Mesenchymal stem cell (in vitro differentiated cells and primary cell): ENCODE measurements around the gene AHNAK.

Source experiments
- DNase-seq: peaks from one replicate; pipeline ENCODE4 v3.0.0-alpha.2; 2013
- H2AFZ ChIP-seq: one replicate; pipeline ENCODE4 v1.6.1; 2013; ENCODE audit warnings: low read depth, mild to moderate bottlenecking, control low read depth, inconsistent platforms, low read length, moderate library complexity
- H2AK5ac ChIP-seq: 2 replicates; pipeline ENCODE4 v1.6.1; 2013; ENCODE audit warnings: low read length, moderate library complexity, mild to moderate bottlenecking, inconsistent platforms; ENCODE audit not compliant: severe bottlenecking
- H2BK120ac ChIP-seq: one replicate; pipeline ENCODE4 v1.6.1; 2013; ENCODE audit warnings: low read depth, mild to moderate bottlenecking, inconsistent platforms, low read length, moderate library complexity
- H2BK12ac ChIP-seq, 2 experiments: one replicate each; pipeline ENCODE4 v1.6.1; 2013; ENCODE audit warnings: inconsistent platforms in 2 of 2, low read length in 2 of 2, mild to moderate bottlenecking in 2 of 2, moderate library complexity in 2 of 2, control low read depth in 1 of 2
- H2BK15ac ChIP-seq: one replicate; pipeline ENCODE4 v1.6.1; 2013; ENCODE audit warnings: mild to moderate bottlenecking, low read depth, inconsistent platforms; ENCODE audit not compliant: poor library complexity, severe bottlenecking
- H2BK5ac ChIP-seq: 2 replicates; pipeline ENCODE4 v1.6.1; 2013; ENCODE audit warnings: low read depth, mild to moderate bottlenecking, low read length, control low read depth, inconsistent platforms; ENCODE audit not compliant: poor library complexity, severe bottlenecking
- H3K14ac ChIP-seq, 2 experiments: one replicate each; pipeline ENCODE4 v1.6.1; 2013; ENCODE audit warnings: inconsistent platforms in 2 of 2, low read length in 2 of 2, control low read depth in 1 of 2, mild to moderate bottlenecking in 1 of 2, moderate library complexity in 1 of 2
- H3K18ac ChIP-seq, 2 experiments: one replicate each; pipeline ENCODE4 v1.6.1; 2013; ENCODE audit warnings: inconsistent platforms in 2 of 2, low read length in 2 of 2, control low read depth in 1 of 2, low read depth in 1 of 2, mild to moderate bottlenecking in 1 of 2
- H3K23ac ChIP-seq, 2 experiments: one replicate each; pipeline ENCODE4 v1.6.1; 2013; ENCODE audit warnings: inconsistent platforms in 2 of 2, low read length in 2 of 2, mild to moderate bottlenecking in 2 of 2, moderate library complexity in 2 of 2, control low read depth in 1 of 2
- H3K27ac ChIP-seq: 2 replicates; pipeline ENCODE4 v1.5.1; 2013; ENCODE audit warnings: mild to moderate bottlenecking, moderate library complexity, low read length, control low read depth, inconsistent platforms; ENCODE audit not compliant: poor library complexity, severe bottlenecking
- H3K27me3 ChIP-seq, 2 experiments: 2 replicates each; pipeline versions ENCODE4 v1.6.1 to v1.7.0; 2013; ENCODE audit warnings: low read length in 2 of 2, mild to moderate bottlenecking in 2 of 2, moderate library complexity in 2 of 2, control low read depth in 1 of 2, inconsistent platforms in 1 of 2; ENCODE audit not compliant: control insufficient read depth in 1 of 2, insufficient read depth in 1 of 2
- H3K36me3 ChIP-seq, 2 experiments: 2 replicates each; pipeline versions ENCODE4 v1.6.1 to v1.7.0; 2013; ENCODE audit warnings: low read length in 2 of 2, control low read depth in 1 of 2, inconsistent platforms in 1 of 2, low read depth in 1 of 2, mild to moderate bottlenecking in 1 of 2; ENCODE audit not compliant: insufficient read depth in 2 of 2, control insufficient read depth in 1 of 2
- H3K4ac ChIP-seq, 2 experiments: one replicate each; pipeline ENCODE4 v1.6.1; 2013; ENCODE audit warnings: inconsistent platforms in 2 of 2, low read length in 2 of 2, mild to moderate bottlenecking in 2 of 2, moderate library complexity in 2 of 2, control low read depth in 1 of 2, low read depth in 1 of 2
- H3K4me1 ChIP-seq: 2 replicates; pipeline ENCODE4 v1.6.1; 2013; ENCODE audit warnings: low read depth, low read length, control low read depth; ENCODE audit not compliant: control insufficient read depth, insufficient read depth
- H3K4me2 ChIP-seq: 2 replicates; pipeline ENCODE4 v1.6.1; 2013; ENCODE audit warnings: low read length, mild to moderate bottlenecking, inconsistent platforms; ENCODE audit not compliant: poor library complexity, severe bottlenecking
- H3K4me3 ChIP-seq, 2 experiments: 2 replicates each; pipeline versions ENCODE4 v1.5.1 to v1.7.0; 2013; ENCODE audit warnings: low read length in 2 of 2, mild to moderate bottlenecking in 2 of 2, control low read depth in 1 of 2, low read depth in 1 of 2; ENCODE audit not compliant: insufficient read depth in 1 of 2
- H3K79me1 ChIP-seq: replicated peaks from 2 replicates; pipeline ENCODE4 v1.6.1; 2013; ENCODE audit warnings: mild to moderate bottlenecking, control low read depth, low read length, inconsistent platforms; ENCODE audit not compliant: poor library complexity, severe bottlenecking
- H3K9ac ChIP-seq: 2 replicates; pipeline ENCODE4 v1.7.0; 2013; ENCODE audit warnings: mild to moderate bottlenecking, low read length, moderate library complexity
- H3K9me3 ChIP-seq: 2 replicates; pipeline ENCODE4 v1.7.0; 2013; ENCODE audit warnings: mild to moderate bottlenecking, low read length; ENCODE audit not compliant: control insufficient read depth
- H4K8ac ChIP-seq: one replicate; pipeline ENCODE4 v1.6.1; 2013; ENCODE audit warnings: inconsistent platforms, mild to moderate bottlenecking, low read length, moderate library complexity
- H4K91ac ChIP-seq: one replicate; pipeline ENCODE4 v1.6.1; 2013; ENCODE audit warnings: mild to moderate bottlenecking, low read length, inconsistent platforms
- WGBS: methylation state at CpG from one replicate; pipeline ENCODE4 v1.1.7; 2013; ENCODE audit warnings: mixed read lengths; 5-methylcytosine and 5-hydroxymethylcytosine counted together

AHNAK gene

DNA sequence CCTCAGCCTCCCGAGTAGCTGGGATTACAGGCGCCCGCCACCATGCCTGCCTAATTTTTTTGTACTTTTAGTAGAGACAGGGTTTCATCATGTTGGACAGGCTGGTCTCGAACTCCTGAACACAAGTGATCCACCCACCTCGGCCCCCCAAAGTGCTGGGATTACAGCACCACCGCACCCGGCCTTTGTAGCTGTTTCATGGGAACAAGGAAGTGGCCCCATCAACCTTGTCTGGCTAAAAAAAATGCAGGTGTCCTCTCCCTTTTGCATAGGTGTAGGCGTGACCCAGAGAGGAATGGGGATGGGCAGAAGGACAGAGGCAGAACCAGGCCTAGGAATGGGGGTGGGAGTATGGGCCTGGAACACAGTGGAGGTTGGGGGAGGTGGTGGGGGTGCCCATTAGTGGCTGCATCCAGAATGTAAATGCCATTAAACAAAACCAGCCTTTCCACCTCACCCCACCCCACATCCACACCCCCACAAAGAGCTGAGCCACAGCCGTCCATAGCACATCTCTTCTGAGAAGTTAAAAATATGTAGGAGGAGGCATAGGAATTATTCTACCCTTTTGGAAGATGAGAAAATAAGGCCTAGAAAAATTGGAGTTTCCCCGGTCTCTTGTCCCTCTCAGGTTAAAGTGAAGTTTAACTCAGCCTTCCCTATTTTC lies 150.6 kb downstream of the AHNAK start:
- H2BK120ac ChIP-seq = no peak overlapping the region
- H2AK5ac ChIP-seq = no peak overlapping the region
- H3K4me3 ChIP-seq = no peak overlapping the region
- no peak overlapping the region for H3K4me2 ChIP-seq
- no peak overlapping the region for H3K9ac ChIP-seq
- H3K9me3 ChIP-seq = no peaks in the 10 kb centered on the region
- H2BK15ac ChIP-seq = peak overlapping the region; percentile 80
- DNase-seq = no peak
- H3K14ac ChIP-seq = no peak overlapping the region
- no peak overlapping the region for H3K23ac ChIP-seq
- 90% methylated on average over 8 of the region's 10 CpGs for WGBS
- no peak overlapping the region for H4K8ac ChIP-seq
- H3K79me1 ChIP-seq = peaks cover 5% of the 10 kb centered on the region
- no peak overlapping the region for H2BK5ac ChIP-seq
- H3K36me3 ChIP-seq = no peaks in the 10 kb centered on the region
- peak overlapping the region; percentile 8 for H3K27ac ChIP-seq
- H2AFZ ChIP-seq = no peak overlapping the region
- H3K18ac ChIP-seq = no peak overlapping the region
- H3K4ac ChIP-seq = no peak overlapping the region
- H3K27me3 ChIP-seq = peaks cover 0 to 5% of the 10 kb centered on the region in 2 experiments
- no peak overlapping the region for H4K91ac ChIP-seq
- H3K4me1 ChIP-seq = peaks cover 22% of the 10 kb centered on the region
- H2BK12ac ChIP-seq = no peak overlapping the region

DNA sequence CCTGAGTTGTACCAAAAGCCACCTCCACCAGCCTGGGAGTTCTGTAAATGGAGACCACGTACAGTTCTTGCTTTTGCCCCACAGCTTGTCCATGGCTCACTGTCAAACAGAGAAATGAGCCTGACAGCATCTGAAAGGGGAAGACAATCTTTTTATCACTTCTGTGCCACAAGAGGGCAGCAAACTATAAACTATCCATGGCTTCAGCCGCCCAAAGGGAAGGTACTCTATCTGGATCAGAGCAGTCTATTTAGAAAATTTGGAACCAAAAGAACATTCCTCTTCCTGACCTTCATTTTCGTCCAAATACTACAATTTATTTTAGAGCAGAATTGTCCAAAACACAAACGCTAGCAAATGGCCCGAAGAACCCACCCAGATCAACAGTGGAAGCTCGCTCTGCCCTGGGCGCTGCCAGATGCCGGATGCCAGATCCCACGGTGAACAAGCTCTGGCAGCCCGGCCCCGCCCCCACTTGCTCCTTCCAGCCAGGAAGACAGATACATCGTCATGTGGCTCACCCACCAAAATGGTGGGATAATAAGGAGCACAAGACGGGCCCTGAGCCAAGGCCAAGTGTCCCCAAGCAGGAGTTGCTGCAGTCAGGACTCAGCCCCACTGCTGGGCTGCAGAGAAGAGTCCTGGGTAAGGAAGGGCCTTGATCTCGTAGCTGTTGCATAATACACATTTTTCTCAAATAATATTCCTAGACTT lies 151.6 kb downstream of the AHNAK start:
- Histone ChIP-seq H2AK5ac (peak overlapping the region; percentile 83), H3K27ac (peak overlapping the region; percentile 34), H3K4ac (no peak overlapping the region), H2BK5ac (no peak overlapping the region), H2BK120ac (no peak overlapping the region), H4K91ac (peak overlapping the region; percentile 19), H3K4me1 (peaks cover 22% of the 10 kb centered on the region), H3K23ac (no peak overlapping the region), H2AFZ (peak overlapping the region; percentile 32), H2BK15ac (no peak overlapping the region), H3K18ac (peak overlapping the region in 1 of 2 experiments; percentile 4), H3K14ac (no peak overlapping the region), H3K9ac (peak overlapping the region; percentile 75), H3K27me3 (peaks cover 0 to 5% of the 10 kb centered on the region in 2 experiments), H3K4me3 (peak overlapping the region in 1 of 2 experiments; percentile 69), H3K79me1 (peaks cover 5% of the 10 kb centered on the region), H2BK12ac (peak overlapping the region; percentile 15 to 32), H3K9me3 (no peaks in the 10 kb centered on the region), H3K4me2 (peak overlapping the region; percentile 57), H4K8ac (peak overlapping the region; percentile 67), H3K36me3 (no peaks in the 10 kb centered on the region)
- 9% methylated on average over 13 of the region's 14 CpGs for WGBS
- DNase-seq = peak; percentile 86

DNA sequence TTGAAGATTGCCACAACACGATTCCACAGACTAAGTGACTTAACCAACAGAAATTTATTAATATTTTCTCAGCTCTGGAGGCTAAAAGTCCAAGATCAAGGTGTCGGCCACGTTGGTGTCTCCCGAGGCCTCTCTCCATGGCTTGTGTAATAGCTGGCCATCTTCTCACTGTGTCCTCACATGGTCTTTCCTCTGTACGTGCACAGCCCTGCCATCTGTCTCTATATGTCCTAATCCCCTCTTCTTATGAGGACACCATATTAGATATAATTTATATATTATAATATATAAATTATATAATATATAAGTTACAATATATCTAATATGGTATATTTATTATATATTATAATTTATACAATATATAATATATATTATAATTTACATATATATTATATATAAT lies 152.9 kb downstream of the AHNAK start:
- Histone ChIP-seq H3K14ac (no peak overlapping the region), H3K4ac (no peak overlapping the region), H3K4me1 (peaks cover 13% of the 10 kb centered on the region), H3K18ac (no peak overlapping the region), H4K8ac (no peak overlapping the region), H2BK120ac (no peak overlapping the region), H3K4me3 (no peak overlapping the region), H3K27ac (no peak overlapping the region), H3K27me3 (peaks cover 0 to 13% of the 10 kb centered on the region in 2 experiments), H2BK5ac (no peak overlapping the region), H3K23ac (no peak overlapping the region), H4K91ac (no peak overlapping the region), H2BK12ac (no peak overlapping the region), H3K79me1 (peaks cover 5% of the 10 kb centered on the region), H3K36me3 (no peaks in the 10 kb centered on the region), H2AFZ (no peak overlapping the region), H3K9me3 (no peaks in the 10 kb centered on the region), H2AK5ac (no peak overlapping the region), H3K4me2 (no peak overlapping the region), H3K9ac (no peak overlapping the region), H2BK15ac (no peak overlapping the region)
- WGBS = 93% methylated on average over 4 of the region's 5 CpGs
- no peak for DNase-seq

DNA sequence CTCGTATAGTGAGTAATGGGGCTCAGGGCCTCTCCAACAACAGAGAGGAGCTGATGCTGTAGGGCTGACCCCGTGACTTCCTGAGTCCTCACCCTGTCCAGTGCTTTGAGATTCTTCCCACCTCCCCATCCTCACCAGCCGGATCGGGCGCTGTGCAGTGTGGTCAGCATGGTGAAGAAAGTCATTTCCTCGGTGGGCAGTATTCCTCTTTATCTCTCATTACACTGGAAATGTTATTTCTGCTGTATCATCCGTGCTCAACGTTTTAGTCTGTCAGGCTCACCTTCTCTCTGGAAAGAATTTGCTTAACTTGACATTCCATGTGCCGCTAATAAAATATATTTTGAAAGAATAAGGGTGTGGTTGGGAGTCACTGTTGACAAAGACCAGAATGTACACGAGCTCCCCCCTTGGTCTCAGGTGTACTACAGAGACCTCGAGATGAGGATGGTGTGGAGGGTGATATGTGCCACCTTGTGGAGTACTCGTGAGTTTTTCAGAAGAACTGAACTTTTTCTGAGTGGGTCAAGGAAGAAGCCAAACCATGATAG lies 153.5 kb downstream of the AHNAK start:
- Histone ChIP-seq H3K27me3 (peaks cover 0 to 14% of the 10 kb centered on the region in 2 experiments), H2AFZ (no peak overlapping the region), H2BK5ac (no peak overlapping the region), H2BK120ac (no peak overlapping the region), H2BK12ac (no peak overlapping the region), H2BK15ac (no peak overlapping the region), H3K36me3 (no peaks in the 10 kb centered on the region), H3K14ac (no peak overlapping the region), H3K27ac (no peak overlapping the region), H3K18ac (no peak overlapping the region), H3K4me2 (no peak overlapping the region), H3K9ac (no peak overlapping the region), H4K91ac (no peak overlapping the region), H3K4me1 (peaks cover 9% of the 10 kb centered on the region), H2AK5ac (peak overlapping the region; percentile 21), H3K4ac (no peak overlapping the region), H3K4me3 (no peak overlapping the region), H3K23ac (no peak overlapping the region), H4K8ac (no peak overlapping the region), H3K9me3 (no peaks in the 10 kb centered on the region), H3K79me1 (peaks cover 5% of the 10 kb centered on the region)
- 86% methylated on average over 11 of the region's 12 CpGs for WGBS
- no peak for DNase-seq
